GM18868 (cell line): Measurements from ENCODE around the gene CFAP91.
"Not testable (repeated sequence)": the region's sequence is repeated elsewhere in the genome, so short reads cannot be mapped to it uniquely, and the experiment has no call there.

Experiments
- ATAC-seq: cut with Tn5 transposase; IDR thresholded peaks from one replicate; pipeline ENCODE4 v1.9.1; 2021; ENCODE audit warnings: mild to moderate bottlenecking, moderate library complexity; ENCODE audit not compliant: unreplicated experiment

CFAP91 gene

GRCh38 chr3:119676771-119677640 is 25.8 kb upstream of the CFAP91 start, which contains the start of gene COX17:
TSS of gene COX17 (minus strand) at chr3:119677406. CDS start at chr3:119677310, 96 bp downstream.
- ATAC-seq, result peak; percentile 85

GRCh38 chr3:119677641-119677934 is 25.2 kb upstream of the CFAP91 start:
- no peak for ATAC-seq

DNA sequence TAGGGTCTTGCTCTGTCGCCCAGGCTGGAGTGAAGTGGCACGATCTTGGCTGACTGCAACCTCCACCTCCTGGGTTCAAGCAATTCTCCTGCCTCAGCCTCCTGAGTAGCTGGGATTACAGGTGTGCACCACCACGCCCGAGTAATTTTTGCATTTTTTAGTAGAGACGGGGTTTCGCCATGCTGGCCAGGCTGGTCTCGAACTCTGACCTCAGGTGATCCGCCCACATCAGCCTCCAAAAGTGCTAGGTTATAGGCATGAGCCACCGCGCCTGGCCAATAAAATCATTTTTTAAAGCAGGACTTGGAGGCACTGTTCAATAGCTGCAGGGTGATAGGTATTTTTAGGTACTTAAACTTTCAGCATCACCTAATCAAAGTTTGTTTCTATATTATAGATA is 24.6 kb upstream of the CFAP91 start:
- not testable (repeated sequence) for ATAC-seq

- ATAC-seq, result no peak
Observed at GRCh38 chr3:119679874-119680273, 22.9 kb upstream of the CFAP91 start.

DNA sequence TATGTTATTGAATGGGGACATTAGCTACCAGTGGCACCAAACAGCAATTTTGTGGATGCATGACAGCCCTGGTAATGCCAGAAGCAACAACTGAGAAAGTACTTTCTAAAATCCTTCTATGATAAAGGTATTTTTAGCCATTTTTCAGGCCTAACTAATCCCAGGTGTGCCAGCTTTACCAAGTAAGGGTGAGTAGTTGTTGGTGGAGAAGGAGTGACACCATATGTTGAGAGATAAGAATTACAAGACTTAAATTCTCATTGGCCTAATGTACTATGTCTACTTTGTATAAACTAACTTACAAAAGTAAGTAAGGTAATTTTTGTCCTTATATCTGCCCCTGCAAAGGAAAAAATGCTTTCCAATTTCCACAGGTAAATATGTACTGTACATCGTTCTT is 21.5 kb upstream of the CFAP91 start:
- ATAC-seq, result peak; percentile 41

- ATAC-seq, result no peak
Observed at GRCh38 chr3:119683421-119683820, 19.4 kb upstream of the CFAP91 start.

GRCh38 chr3:119690043-119690656 is 12.7 kb upstream of the CFAP91 start:
- no peak for ATAC-seq

GRCh38 chr3:119695480-119695879 is 7.3 kb upstream of the CFAP91 start:
- ATAC-seq, result no peak

DNA sequence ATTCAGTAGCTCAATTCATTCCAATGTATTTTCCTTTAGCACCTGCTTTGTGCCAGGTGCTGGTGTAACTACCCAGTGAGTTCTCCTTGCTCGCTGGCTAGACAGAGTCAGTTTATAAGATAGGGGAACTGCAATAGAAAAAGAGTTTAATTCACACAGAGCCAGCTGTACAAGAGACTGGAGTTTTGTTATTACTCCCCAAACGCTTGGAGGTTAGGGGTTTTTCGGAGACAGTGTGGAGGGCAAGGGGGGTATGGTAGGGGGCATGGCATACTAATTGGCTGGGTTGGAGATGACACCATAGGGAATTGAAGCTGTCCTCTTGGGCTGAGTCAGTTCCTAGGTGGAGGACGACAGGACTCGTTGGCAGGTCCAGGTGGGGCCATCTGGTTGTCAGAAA is 5.4 kb upstream of the CFAP91 start:
- peak; percentile 76 for ATAC-seq

DNA sequence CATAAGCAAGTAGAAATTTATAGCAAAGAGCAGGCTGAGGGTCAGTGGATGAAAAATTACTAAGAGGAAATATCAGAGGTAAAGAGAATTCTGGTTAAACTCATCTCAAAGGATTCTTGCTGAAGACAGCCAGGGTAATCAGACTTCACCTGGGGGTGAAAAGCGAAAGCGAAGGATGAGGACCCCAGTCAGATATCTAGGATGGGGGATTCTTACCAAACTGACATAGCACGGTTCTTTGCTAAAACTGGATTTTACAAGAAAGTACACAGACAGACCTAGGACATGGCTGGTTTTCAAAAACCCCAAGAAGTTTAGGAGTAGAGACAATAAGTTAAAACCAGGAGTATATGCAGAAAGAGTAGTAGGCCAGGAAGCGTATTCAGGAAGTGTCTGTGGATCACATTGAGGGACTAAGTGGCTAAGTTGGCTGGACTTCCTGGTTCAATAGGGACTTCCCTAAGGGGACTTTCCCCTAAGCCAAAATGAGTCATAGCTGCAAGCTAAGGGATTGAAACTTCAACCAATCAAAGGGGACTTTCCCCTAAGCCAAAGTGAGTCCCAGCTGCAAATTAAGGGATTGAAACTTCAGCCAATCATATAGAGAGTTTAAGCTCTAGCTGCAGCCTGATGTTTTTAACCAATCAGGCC is 2.4 kb upstream of the CFAP91 start:
- ATAC-seq, result peak; percentile 26

DNA sequence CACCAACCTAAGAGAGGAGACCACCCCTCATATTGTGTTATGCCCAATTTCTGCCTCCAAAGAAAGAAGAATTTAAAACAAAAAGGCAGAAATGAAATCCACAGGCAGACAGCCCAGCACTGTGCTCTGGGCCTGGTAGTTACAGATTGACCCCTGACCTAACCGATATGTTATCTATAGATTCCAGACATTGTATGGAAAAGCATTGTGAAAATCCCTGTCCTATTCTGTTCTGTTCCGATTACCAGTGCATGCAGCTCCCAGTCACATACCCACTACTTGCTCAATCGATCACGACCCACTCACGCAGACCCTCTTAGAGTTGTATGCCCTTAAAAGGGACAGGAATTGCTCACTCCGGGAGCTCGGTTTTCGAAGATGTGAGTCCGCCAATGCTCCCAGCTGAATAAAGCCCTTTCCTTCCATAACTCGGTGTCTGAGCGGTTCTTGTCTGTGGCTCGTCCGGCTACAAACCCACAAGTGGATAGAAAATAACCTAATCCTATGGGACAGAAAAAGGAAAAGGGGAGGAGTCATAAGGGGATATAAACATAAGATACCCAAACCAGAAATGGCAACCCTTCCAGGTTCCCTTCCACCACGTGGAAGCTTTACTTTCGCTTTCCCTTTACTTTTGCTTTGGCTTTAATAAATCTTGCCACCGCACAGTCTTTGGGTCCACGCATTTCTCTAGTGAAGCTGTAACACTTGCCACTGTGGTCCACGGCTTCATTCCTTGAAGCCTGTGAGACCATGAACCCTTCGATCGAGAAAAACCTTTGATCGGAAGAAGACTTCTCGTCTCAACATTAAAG is 1.7 kb upstream of the CFAP91 start:
- ATAC-seq, result peak; percentile 0

GRCh38 chr3:119703820-119704531 is 1.2 kb downstream of the CFAP91 start:
- ATAC-seq, result no peak

DNA sequence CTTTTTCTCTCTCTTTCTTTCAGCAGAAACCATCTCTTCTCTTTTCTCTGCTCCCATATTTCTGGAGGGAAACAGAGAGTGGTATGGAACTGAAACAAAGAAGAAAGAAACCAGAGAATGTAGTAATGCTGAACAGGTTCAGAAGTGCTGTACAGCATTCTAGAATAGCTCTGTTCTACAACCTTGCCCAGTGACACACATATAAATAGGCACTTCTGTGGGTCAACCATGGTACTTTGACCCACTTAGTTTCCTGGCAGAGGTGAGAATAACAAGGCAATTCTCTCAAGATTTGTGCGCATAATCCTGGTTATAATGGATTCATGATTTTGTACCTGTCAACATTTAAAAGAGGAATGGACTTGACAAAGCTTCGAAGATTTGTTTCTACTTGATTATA is 12.3 kb downstream of the CFAP91 start:
- no peak for ATAC-seq

DNA sequence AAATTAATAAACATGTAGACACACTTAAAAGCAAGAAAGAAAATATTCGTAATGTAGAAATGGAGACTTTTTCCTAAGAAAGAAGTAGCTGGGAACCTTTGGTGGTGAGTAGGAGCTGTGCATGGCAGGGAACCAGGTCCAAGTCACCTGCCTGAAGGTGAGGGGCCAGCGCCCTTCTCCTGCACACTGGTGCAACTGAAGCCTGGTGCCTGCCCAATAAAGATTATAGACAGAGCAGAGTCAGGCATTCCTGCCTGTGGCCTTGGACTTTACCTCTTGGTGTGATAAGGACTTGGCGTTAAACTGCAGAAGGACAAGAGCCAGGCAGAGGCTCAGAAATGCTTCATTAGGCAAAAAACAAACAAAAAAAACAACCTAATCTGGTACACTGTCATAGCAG is 14.2 kb downstream of the CFAP91 start:
- ATAC-seq, result no peak

- ATAC-seq, result no peak
Observed at GRCh38 chr3:119717520-119717919, 14.7 kb downstream of the CFAP91 start.

GRCh38 chr3:119723022-119723421 is 20.2 kb downstream of the CFAP91 start:
- no peak for ATAC-seq

GRCh38 chr3:119726909-119727308 is 24.1 kb downstream of the CFAP91 start:
- ATAC-seq, result no peak

GRCh38 chr3:119729996-119730395 is 27.2 kb downstream of the CFAP91 start:
- no peak for ATAC-seq

DNA sequence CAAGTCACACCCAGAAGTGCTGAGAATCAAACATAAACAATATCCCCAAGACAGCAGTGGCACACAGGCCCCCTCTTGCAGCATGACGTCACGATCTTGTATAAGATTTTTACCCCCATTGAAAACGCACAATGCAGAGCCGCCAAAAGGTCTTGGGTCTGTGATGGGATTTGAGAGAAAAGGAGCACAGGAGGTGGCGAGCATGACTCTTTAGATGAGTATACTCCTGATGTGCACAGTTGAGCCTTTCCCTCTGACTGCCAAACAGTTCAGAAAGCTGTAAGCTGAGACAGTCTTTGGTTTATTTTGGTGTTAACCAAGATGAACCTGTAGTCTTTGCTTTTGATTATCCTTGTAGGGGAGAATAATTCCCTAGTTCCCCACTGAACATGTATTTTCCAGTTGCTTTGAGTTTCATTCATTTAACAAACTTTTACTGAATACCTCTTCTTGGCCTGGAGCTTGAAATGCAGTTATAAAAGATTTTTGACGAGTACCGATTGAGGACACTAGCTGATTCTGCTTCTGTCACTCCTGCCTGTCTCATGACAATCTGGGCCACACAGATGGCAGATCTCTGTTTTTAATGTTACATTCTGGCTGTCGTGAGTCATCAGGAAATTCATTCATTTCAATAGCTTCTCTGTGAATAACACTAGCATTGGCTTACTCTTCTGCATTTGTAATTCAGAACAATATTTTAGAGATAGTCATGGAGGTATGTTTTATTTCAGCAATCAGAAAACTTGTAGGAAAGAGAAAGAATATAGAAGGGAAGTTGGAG is 28.9 kb downstream of the CFAP91 start:
- no peak for ATAC-seq

DNA sequence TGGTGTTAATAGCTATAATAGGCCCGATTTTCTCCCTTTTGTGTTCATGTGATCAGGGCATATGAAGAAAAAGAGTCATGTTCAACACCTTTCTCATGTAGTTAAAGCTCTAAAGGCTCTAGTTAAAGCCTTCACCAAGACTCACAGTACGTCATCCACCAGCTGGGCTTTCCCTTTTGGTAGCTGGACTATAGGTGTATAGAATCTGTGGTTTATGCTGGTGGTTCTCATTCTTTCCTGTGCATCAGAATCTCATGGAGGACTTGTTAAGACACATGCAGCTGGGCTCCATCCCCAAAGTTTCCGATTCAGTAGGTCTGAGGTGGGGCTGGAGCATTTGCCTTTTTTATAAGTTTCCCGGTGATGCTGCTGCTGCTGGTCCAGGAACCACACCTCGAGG is 31.0 kb downstream of the CFAP91 start:
- ATAC-seq, result no peak
